Testis (tissue), 5 donors: ENCODE results near the gene BICRAL. TPM values are rescaled to one million over a fixed set of nuclear protein-coding genes. Genes with fewer than 3 reads are reported as not detected.
"Not testable (repeated sequence)": the region's sequence is repeated elsewhere in the genome, so short reads cannot be mapped to it uniquely, and the experiment has no call there.

Experiments
- DNase-seq: peaks from one replicate; pipeline ENCODE4 v3.0.0-alpha.2; 2019
- H3K27ac ChIP-seq, 2 donors: fragments of 200-600 bp; sonication (generic); one replicate each; pipeline ENCODE4 v1.5.1; 2019
- H3K27me3 ChIP-seq: fragments of 200-600 bp; sonication (generic); one replicate; pipeline ENCODE4 v1.5.1; 2019
- H3K36me3 ChIP-seq: fragments of 200-600 bp; sonication (generic); one replicate; pipeline ENCODE4 v1.5.1; 2017; ENCODE audit warnings: low read depth; ENCODE audit errors: missing control alignments
- H3K4me1 ChIP-seq: fragments of 200-600 bp; sonication (generic); one replicate; pipeline ENCODE4 v1.5.1; 2019
- H3K4me3 ChIP-seq, 2 donors: fragments of 200-600 bp; sonication (generic); one replicate each; pipeline ENCODE4 v1.5.1; 2017 to 2019
- H3K9me3 ChIP-seq: fragments of 200-600 bp; sonication (generic); one replicate; pipeline ENCODE4 v1.5.1; 2017
- POLR2A ChIP-seq: fragments of 450-650 bp; IDR thresholded peaks from one replicate; pipeline ENCODE4 v1.6.1; 2017; ENCODE audit warnings: antibody characterized with exemption, mild to moderate bottlenecking, moderate library complexity
- WGBS, 2 donors: methylation state at CpG; one replicate each; pipeline ENCODE4 v1.1.5; 2018; 5-methylcytosine and 5-hydroxymethylcytosine counted together
- intact Hi-C: fragments of 100-400 bp; cut with DNase I; formaldehyde crosslinking; loops from one replicate; pipeline ENCODE4 v1.15.1; 2023; ENCODE audit warnings: low total_unique reads
- long read RNA-seq, 2 donors: transcript quantifications; one replicate each; lab custom pipeline, GENCODE V29; 2026
- polyA plus RNA-seq: library from polyadenylated mRNA; stranded (reverse); fragments of 350-450 nt; fragmentation: Illumina TruSeq; extraction: RNeasy Lipid Tissue Mini Kit (QIAGEN cat#74804); gene quantifications from one replicate; pipeline ENCODE4 v1.2.3, GENCODE V29; 2014; ENCODE audit warnings: low read depth, low replicate concordance; ENCODE audit not compliant: insufficient read depth
- total RNA-seq, 2 donors: library from RNA; depleted of rRNA; stranded (reverse); fragments of >200 nt; gene quantifications; one replicate each; pipeline ENCODE4 v1.2.3, GENCODE V29; 2016
- TF ChIP-seq, protein P1 (sequence below), 3 experiments: fragments of 450-650 bp in 2 of 3; fragments of 200-600 bp in 1 of 3; sonication (generic) in 1 of 3; IDR thresholded peaks; one replicate each; pipeline ENCODE4 v1.5.1; 2016 to 2019; ENCODE audit warnings: antibody characterized with exemption in 3 of 3, mild to moderate bottlenecking in 2 of 3, moderate library complexity in 1 of 3

Gene BICRAL
- total RNA-seq (10 to 100 TPM; 20.4 to 21.1 TPM), polyA plus RNA-seq (12.5 TPM)
- long read RNA-seq, donor 1, full-length matches to known transcripts: 1 of 1 reads
- long read RNA-seq, donor 1, partial matches to known transcripts: 0 of 1 reads
- long read RNA-seq, donor 1, other reads (novel, unspliced or antisense): 0 of 1 reads
- long read RNA-seq, donor 2: 0 reads

- intact Hi-C loops: loop anchor here (5.0 kb wide), 1 partner anchor 35 kb away; the partner anchor contains the start of gene TBCC
- peak within 1 kb of the TSS; percentile 98 to 100 for H3K27ac ChIP-seq
- TF ChIP-seq, protein P1, sequence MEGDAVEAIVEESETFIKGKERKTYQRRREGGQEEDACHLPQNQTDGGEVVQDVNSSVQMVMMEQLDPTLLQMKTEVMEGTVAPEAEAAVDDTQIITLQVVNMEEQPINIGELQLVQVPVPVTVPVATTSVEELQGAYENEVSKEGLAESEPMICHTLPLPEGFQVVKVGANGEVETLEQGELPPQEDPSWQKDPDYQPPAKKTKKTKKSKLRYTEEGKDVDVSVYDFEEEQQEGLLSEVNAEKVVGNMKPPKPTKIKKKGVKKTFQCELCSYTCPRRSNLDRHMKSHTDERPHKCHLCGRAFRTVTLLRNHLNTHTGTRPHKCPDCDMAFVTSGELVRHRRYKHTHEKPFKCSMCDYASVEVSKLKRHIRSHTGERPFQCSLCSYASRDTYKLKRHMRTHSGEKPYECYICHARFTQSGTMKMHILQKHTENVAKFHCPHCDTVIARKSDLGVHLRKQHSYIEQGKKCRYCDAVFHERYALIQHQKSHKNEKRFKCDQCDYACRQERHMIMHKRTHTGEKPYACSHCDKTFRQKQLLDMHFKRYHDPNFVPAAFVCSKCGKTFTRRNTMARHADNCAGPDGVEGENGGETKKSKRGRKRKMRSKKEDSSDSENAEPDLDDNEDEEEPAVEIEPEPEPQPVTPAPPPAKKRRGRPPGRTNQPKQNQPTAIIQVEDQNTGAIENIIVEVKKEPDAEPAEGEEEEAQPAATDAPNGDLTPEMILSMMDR (IDR thresholded peaks at IDR 0.05): no peak
- TF ChIP-seq POLR2A: no peak
- WGBS, 2 donors: 0 to 1% methylated on average over 45 to 59 of the region's 70 CpGs
- no peaks in the 10 kb centered on the region for H3K27me3 ChIP-seq
- H3K9me3 ChIP-seq: no peaks in the 10 kb centered on the region
- no peaks in the 10 kb centered on the region for H3K36me3 ChIP-seq
- DNase-seq: peak; percentile 69
- peak within 1 kb of the TSS; percentile 95 to 97 for H3K4me3 ChIP-seq
- peaks cover 24% of the 10 kb centered on the region for H3K4me1 ChIP-seq
These were observed at the start of gene BICRAL for GRCh38 chr6:42781796-42782688. BICRAL (plus strand) TSS chr6:42782052; CDS start chr6:42822023, 39,971 bp downstream.

GRCh38 chr6:42733867-42734481, 47.9 kb upstream of the BICRAL start:
- peak; percentile 53 for DNase-seq
- WGBS, 2 donors: 55 to 66% methylated on average over 13 of the region's 13 CpGs
- H3K4me3 ChIP-seq, H3K9me3 ChIP-seq, H3K27me3 ChIP-seq, intact Hi-C loops, H3K4me1 ChIP-seq, H3K27ac ChIP-seq, H3K36me3 ChIP-seq: not testable (repeated sequence)

- 93 to 97% methylated on average over 3 of the region's 3 CpGs for WGBS, 2 donors
- intact Hi-C loops: no loop called here
These were observed 45.9 kb upstream of the BICRAL start for GRCh38 chr6:42735976-42736375.

GRCh38 chr6:42740725-42741124, 41.1 kb upstream of the BICRAL start:
- Histone ChIP-seq H3K27me3 (no peaks in the 10 kb centered on the region), H3K4me1 (peaks cover 7% of the 10 kb centered on the region), H3K27ac (no peak overlapping the region), H3K9me3 (no peaks in the 10 kb centered on the region), H3K36me3 (no peaks in the 10 kb centered on the region), H3K4me3 (no peak overlapping the region)
- DNase-seq: no peak
- 60 to 61% methylated on average over 3 of the region's 3 CpGs for WGBS, 2 donors
- intact Hi-C loops: no loop called here
- TF ChIP-seq, protein P1 (IDR thresholded peaks at IDR 0.05): no peak
- TF ChIP-seq POLR2A: no peak

More at GRCh38 chr6:42735976-42736375, 45.9 kb upstream of the BICRAL start:
- Histone ChIP-seq H3K4me3 (no peak overlapping the region), H3K9me3 (no peaks in the 10 kb centered on the region), H3K4me1 (no peaks in the 10 kb centered on the region), H3K27ac (no peak overlapping the region), H3K27me3 (no peaks in the 10 kb centered on the region), H3K36me3 (no peaks in the 10 kb centered on the region)
- no peak for TF ChIP-seq POLR2A
- TF ChIP-seq, protein P1 (IDR thresholded peaks at IDR 0.05): no peak
- DNase-seq: no peak
